ENCODE data around the gene TLL1.

Gene TLL1

DNA sequence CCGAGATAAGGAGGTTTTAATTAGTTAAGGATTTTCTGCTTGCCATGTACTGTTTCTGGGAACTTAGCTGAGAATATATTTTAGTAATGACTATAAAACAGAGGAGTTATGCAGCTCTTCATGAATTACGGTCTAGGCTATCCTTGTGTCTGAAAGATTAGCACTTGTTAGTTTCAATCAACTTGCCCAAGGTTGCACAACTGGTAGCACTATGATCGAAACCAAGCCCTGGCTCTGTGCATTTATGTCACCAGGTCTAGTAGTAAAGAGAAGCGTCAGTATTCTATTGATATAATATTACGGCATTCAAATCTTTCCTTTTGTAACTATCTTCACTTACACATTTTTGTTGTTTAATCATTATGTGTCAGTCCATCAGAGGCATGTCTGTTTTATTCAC lies 176.0 kb downstream of the TLL1 start:
- DNase-seq (ENCODE audit: low read depth in 2 of 2) = no peak

DNA sequence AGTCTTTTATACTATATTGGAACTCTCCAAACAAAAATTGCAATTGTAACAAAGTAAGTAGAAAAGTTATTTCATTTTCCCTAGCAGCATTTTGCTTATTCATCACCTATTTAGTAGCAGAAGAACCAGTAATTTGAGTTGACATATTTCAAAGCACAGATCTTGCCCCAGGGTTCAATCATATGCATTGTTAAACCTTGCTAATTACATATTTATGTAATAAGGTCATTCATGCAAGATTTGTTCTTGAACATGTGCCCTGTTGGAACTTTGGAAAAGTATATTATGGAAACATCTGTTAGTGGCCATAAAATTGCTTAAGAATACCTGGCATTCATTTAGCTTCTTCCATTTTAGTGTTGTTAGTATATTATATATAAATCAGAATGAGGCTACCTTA lies 191.7 kb downstream of the TLL1 start:
- DNase-seq (ENCODE audit: low read depth in 2 of 2) = no peak

DNA sequence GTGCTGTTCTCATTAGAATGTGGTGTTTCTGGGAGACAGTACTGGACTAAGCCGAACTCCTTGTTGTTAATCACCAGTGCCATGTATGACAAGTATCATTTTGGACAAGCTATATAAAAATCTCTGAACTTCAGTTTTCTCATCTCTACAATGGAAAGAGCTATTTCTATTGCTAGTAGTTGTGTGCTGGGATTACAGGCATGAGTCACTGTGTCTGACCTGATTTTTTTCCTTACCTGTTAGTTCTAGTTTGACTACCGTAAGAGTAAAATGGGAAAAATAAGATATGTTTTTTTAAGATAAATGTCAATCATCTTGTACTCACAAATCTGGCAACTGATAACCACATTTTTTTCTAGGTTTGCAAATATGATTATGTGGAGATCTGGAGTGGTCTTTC lies 192.3 kb downstream of the TLL1 start:
- DNase-seq (ENCODE audit: low read depth in 2 of 2) = no peak

DNA sequence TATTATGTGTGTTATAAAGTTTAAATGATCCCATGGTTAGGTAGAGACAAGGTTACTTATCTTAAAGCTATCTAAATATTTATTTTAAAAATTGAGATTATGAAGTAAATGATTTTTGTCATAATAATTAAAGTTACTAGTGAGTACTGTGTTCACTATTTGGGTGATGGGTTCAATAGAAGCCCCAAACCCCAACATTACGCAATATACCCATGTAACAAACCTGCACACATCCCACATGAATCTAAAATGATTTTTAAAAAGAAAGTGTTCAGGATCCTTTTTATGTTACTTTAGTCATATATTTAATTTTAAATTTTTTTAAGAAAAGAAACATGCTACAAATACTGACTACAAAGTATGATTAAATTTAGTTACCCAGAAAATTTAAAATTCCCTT lies 193.9 kb downstream of the TLL1 start:
- no peak for DNase-seq (ENCODE audit: low read depth in 2 of 2)

DNA sequence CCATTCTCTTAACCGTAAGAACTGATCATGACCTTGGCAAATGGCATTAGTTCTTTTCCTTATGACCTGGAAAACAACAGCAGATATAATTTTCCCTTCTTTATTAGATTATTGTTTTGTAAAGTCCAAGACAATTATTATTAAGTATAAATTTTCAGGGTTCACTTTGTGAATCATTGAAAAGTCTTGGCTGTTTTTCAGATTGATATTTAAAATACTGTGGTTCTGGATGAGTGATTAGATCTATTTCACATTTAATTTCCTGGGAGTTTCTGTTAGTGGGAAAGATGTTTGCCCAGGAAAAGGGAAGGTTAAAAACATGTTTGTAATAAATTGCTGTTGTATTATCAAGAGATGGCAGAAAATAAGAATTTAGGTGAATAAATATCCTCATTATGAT lies 194.9 kb downstream of the TLL1 start:
- DNase-seq (ENCODE audit: low read depth in 2 of 2) = no peak

DNA sequence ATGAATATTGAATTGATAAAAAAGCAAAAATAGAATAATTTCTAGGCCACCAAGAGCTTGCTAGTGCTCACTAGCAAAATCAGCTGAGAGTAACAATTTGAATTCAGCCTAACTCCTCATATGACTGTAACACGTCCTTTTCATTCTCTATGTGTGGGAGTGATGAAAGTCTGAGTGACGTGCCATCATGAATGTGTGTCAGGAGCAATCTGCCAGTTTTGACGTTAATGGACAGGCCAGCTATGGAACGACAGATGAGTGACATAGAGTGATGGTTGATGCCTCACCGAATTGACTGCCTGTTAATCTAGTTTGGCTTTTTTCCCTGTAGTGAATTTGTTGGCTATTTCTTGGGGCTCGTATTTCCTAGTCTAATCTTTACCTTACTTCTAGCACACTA lies 200.7 kb downstream of the TLL1 start:
- DNase-seq (ENCODE audit: low read depth in 2 of 2) = no peak

DNA sequence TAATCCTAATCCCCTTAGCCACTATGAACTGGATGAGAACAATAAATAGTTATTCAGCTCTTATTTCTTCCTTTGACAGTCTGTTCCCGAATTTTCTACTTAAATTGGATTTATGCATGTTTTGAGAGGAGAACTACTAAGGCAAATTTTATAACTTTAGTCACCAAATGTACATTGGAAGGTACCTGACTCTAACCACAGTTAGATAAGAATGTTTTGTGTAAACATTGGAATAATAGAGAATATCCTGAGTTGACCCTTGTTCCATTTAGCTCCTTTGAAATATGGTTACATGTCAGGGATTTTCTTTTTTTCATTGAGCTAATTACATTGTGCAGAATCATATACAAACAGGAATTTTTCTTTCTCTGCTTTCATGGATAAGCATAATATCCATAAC lies 202.6 kb downstream of the TLL1 start:
- no peak for DNase-seq (ENCODE audit: low read depth in 2 of 2)

DNA sequence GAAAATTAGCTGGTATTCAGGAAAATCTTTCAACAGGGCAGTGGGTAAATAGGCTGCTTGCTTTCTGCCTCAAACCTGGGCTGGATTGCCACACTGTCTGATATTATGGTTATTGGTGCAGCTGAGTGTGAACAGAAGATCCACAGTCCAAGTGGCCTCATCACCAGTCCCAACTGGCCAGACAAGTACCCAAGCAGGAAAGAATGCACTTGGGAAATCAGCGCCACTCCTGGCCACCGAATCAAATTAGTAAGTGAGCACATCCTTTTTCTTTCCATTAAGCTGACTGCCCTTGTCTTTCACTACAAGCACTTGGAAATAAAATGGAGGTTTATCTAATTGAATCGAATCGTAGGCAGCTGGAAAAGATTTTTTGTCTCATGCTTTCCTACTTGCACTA lies 204.7 kb downstream of the TLL1 start:
- no peak for DNase-seq (ENCODE audit: low read depth in 2 of 2)

DNA sequence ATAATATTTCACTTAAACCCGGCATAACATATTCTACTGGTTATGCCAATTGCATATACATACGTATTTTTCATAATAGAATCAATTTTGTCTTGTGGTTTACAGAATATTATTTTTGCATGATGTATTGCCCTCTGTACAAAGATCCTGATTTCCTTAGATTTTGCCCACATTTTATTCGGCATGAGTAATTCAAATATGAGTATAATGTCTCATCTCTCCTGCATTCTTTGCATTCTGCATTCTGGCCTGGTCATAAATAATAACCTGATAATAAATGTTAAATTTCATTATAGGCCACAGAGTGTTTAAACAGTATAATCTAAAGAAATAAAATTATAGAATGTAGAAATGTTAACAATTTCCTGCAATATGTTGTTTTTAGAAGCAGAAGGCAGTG lies 205.3 kb downstream of the TLL1 start:
- DNase-seq (ENCODE audit: low read depth in 2 of 2) = no peak

DNA sequence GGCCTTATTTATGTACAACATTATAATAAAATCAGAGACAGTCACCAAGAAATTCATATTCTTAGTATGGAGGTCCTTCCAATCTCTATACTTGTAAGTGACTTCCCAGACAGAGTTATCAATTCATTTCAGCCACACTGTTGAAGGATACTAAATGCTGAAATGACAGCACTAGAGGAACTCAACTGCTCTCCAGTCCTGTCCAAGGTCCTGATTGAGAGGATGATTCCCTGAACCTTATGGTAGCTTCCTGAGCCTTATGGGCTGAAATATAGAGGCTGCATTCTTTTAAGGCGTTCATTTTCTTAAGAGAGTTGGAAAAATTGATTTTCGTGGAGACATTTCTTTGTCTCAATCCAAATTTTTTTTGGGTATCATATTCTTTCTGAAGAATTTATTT lies 205.9 kb downstream of the TLL1 start:
- no peak for DNase-seq (ENCODE audit: low read depth in 2 of 2)

DNA sequence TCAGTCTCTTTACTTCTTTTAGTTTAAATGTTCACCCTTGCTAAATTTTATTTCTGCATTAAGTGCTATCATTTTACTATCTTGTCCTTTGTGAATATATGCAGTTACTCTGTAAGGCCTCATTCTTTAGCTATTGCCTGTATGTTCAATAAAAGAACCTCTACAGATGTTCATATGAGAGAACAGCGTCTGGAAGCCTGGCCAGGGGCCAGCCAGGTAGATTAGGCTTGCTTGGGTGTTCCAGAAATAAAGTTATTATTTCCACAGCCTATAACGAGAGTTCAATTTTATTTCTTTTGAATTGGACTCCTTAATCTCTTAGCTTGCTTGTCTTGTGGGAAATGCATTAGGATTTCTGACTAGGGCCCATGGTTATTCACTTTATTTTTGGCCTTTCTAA lies 214.5 kb downstream of the TLL1 start:
- DNase-seq (ENCODE audit: low read depth in 2 of 2) = no peak

DNA sequence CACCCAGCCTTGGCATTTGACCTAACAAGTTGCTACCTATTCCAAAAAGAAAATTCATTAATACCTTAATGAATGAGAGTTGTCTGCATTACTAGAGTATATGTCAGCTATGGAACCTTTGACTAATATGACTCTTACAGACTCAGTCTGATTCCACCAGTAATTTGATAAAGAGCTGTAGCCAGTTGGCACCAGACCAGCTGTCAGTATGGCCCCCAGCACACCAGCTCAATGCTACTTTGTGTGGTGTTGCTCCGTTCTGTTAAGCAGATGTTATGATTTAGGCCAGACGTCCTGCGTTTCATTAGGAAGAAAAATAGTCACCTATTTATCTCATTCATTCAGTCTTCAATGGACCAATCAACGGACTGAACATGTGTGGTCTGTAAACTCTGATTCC lies 215.5 kb downstream of the TLL1 start:
- DNase-seq (ENCODE audit: low read depth in 2 of 2) = no peak

DNA sequence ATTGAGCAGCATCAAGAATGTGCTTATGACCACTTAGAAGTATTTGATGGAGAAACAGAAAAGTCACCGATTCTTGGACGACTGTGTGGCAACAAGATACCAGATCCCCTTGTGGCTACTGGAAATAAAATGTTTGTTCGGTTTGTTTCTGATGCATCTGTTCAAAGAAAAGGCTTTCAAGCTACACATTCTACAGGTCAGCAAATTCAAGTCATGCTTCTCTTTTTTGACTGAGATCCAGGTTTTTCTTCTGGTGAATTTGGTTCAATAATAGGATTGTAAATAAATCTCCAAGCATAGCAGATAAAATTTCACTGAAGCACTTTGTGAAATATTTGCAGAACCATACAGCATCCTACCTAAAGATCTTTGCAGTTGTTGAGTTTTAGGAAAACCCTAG lies 218.1 kb downstream of the TLL1 start:
- no peak for DNase-seq (ENCODE audit: low read depth in 2 of 2)

DNA sequence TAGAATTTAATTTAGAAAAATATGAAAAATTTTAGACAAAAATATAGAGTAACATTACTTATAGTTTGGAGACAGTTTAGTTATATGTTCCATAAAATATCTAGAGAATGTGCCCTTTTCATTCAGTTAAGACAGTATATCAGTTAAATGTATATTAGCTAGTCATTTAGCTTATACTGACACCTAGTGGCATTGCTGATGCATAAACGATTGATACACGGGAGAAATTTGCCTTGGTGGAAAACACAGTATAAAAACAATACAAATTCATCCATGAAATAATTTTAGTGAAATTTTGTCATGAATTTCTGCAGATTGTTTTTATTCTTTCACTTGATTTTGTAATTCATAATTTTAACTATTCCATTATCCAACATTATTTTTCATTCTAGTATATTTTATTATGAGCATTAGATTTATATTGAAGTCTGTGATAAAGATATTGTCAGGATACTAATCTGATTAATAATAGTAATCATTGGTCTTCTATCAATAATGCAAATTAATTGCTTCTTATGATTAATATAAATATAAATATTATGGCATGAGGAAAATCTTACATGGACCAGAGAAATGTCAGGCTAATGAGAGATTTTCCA lies 219.0 kb downstream of the TLL1 start:
- no peak for DNase-seq (ENCODE audit: low read depth in 2 of 2)

DNA sequence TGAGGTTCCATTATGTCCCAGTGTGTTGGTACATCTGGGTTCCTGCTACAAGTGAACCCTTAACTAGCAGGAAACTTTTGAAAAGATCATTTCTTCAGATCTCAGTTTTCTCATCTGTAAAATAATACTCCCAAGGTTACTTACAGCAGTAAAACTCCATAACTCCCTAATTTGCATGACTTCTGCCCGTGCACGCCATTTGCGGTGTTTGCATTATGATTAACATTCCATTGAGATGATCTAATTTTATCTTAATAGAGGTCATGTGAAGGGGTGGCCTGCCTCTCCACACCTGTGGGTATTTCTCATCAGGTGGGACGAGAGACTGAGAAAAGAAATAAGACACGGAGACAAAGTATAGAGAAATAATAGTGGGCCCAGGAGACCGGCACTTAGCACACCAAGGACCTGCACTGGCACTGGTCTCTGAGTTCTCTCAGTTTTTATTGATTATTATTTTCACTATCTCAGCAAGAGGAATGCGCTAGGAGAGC lies 219.8 kb downstream of the TLL1 start:
- DNase-seq (ENCODE audit: low read depth in 2 of 2) = no peak

DNA sequence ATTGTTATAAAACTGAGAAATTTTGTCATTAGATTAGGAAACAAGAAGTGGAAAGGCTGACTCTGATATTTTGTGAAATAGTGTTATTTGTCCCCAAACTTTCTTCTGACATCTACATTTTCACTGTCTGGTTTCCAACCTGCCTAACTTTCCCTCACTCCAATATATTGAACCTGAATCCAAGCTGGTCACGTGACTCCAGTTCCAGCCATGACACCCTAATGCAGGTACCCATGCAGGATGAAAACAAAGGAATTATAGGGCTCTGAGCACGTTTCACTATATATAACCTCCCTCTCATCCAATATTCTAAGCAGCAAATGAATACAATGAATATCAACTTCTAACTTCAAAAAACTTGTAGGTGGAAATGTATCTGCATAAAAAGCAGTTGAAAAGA lies 231.6 kb downstream of the TLL1 start:
- DNase-seq (ENCODE audit: low read depth in 2 of 2) = no peak

DNA sequence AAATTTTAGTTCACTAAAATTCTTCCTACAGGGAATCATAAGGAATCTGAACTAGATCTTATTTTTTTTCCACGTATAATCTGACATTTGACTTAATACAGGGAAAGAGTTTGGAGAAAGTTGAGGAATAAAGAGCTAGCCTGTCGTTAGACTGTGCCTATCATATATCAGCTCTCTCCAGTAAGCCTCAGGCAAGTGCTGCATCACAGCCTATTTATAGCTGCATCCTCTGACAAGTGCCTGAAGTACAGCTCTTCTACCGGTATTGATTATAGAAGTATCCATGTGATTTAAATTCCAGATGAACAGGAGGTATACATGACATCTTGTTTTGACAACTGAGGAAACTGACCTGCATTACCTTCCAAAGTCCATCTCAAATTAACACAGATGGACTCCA lies 248.9 kb downstream of the TLL1 start:
- DNase-seq (ENCODE audit: low read depth in 2 of 2) = no peak

DNA sequence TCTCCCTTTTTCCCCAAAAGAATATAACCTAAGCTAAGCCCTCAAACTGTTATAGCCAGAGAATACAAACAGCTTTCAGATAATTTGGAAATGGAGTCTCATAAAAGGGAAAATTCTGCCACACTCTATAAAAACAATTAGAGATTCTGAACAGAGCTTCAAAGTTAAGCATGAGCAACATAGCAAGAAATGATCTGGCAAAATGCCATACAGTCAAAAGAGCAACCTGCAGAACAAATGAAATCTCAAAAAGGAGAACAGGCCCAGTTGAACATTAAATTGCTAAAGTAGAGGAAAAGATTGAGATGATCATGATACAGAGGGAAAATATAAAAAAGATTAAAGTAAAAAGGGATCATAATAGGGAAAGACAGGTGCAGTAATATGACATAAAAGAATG lies 250.5 kb downstream of the TLL1 start:
- DNase-seq (ENCODE audit: low read depth in 2 of 2) = no peak

DNA sequence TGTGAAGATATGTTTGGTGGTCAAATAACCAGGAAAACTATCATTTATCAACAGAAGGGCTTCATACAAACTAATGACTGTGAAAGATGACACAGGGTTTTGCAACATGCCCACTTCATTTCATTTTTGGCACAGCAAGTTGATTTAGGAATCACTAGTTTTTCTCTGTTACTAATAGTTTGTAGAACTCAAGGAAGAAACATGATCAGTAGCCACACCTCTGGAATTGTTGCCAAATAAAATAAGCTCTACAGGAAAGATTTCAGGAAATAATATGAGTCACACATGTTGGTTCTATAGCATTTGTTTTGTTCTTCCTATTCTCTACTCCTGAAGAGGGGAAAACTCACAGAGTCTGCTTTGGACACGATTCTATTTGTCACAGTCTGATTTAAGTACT lies 255.4 kb downstream of the TLL1 start:
- DNase-seq (ENCODE audit: low read depth in 2 of 2) = no peak

DNA sequence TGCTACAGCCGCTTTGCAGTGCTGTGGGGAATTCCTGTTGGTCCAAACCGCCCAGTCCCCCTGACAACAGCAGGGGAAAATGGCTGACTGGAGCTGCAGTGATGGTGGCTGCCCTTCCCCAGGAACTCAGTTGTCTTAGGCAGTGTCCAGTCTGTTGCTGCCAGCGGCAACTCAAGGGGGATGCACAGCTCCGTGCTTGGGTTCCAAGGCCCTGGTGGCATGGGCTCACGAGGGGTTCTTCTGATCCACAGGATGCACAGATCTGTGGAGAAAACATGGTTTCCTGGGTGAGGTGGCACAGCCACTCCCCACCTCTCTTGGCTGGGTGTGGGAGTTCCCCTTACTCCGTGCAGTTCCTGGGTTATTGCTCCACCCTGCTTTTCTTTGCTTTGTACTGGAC lies 261.2 kb downstream of the TLL1 start:
- DNase-seq (ENCODE audit: low read depth in 2 of 2) = no peak

DNA sequence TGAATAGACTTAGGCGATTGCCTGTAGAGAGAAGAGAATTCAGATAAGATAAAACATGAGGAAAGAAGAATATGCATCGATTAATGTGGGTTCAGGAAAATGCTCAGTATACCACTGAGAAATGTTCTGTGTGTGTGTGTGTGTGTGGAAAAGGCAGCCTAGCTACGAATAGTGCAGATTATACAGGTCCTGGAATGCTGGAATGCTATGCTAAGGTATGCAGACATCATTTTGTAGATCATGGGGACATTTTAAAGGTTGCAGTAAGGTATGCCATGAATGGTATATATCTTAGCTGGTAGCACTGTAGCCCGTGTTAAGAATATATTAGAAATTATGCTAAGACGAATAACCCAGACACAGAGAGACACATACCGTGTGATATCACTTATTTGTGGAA lies 267.9 kb downstream of the TLL1 start:
- no peak for DNase-seq (ENCODE audit: low read depth in 2 of 2)

DNA sequence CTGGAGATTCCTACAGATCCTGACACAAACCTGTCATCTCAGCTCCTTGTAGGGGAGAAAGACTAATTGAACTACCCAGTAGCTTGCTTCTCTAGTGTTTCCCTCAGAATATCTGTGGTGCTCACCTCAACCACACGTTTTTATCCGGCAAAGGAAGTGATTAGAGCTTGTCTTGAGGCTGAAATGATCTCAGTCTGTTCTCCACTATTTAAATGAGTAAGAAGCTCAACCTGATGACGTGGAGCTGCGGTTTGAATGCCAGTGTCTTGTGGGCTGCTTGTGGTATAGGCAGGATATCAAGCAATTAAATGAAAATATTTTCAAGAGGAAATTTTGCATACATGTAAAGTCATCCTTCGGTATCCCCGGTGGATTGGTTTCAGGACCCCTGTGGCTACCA lies 270.2 kb downstream of the TLL1 start:
- DNase-seq (ENCODE audit: low read depth in 2 of 2) = no peak

DNA sequence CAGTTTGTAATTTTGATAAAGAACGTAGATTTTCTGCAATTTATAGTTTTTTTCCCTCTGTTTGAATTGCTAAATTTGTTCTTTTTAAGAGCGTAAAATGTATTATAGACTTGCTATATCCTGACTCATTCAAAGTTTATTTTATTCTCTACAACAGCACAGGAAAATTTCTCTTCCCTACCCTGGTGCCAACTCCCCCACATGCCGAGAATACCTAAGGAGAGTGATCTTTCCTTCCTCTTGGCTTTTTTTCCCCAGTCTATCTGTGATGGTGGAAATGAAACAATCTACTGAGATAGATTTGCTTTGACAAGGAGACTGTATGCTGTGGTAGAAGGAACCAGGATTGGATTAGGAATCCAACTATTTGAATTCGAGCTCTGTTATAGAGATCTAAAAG lies 271.6 kb downstream of the TLL1 start:
- no peak for DNase-seq (ENCODE audit: low read depth in 2 of 2)

DNA sequence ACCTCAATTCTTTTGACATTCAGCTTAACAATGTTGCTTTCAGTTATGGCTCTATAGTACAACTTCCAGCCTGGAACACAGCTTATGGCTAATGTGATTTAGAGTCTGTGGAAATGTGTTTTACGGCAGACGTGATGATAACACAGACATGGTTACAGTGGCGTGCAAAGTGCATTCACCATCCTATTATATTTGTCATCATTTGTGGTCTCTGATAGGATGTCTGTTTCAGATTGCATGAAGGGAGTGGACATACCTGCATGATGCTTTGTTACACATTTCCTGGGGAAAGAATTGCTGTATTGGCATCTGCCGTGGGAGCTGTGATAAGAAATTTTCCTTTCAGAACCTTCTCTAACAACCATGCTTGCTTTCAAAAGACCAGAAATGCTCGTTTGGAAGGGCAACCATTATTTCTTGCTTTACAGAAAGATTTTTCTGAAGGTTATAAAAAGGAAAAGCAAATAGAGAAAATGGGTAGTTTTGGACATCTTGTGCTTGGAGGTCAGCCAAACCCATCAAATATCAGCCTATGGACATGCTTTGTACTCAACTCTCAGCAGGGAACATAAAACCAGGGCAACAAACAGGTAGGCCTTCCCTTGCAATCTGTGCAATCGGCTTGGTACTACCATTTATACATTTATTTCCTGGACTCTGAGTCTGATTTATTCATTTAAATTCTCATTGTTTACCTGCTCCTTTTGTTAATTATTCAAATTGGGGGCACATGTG lies 273.9 kb downstream of the TLL1 start:
- DNase-seq (ENCODE audit: low read depth in 2 of 2) = no peak
